GM12878 (cell line): ENCODE measurements around the gene LRRC26. TPM values are rescaled to one million over a fixed set of nuclear protein-coding genes. Genes with fewer than 3 reads are reported as not detected.

ENCODE experiments used
- ATAC-seq: fragments of 200-7000 bp; cut with Tn5 transposase; 3 replicates; pipeline ENCODE4 v1.9.1; 2020; ENCODE audit warnings: mild to moderate bottlenecking, moderate library complexity
- BruUV-seq: library from RNA; stranded (reverse); fragments of 400-500 nt; replicated peaks from 2 replicates; lab custom pipeline; 2021; lab: Mats Ljungman, UMichigan
- CTCF ChIA-PET: fragments of 300-600 bp; sonication (Branson Sonifier 250); formaldehyde crosslinking; extraction: SDS; loops from one replicate; lab custom pipeline; 2021; ENCODE audit warnings: inconsistent platforms; lab: Yijun Ruan, JAX
- POLR2A ChIA-PET: fragments of 350-600 bp; formaldehyde crosslinking; extraction: SDS; loops from one replicate; lab custom pipeline; 2021; ENCODE audit warnings: inconsistent platforms; lab: Charles Lee
- RAD21 ChIA-PET: fragments of 300-600 bp; sonication (Branson Sonifier 250); formaldehyde crosslinking; loops from one replicate; lab custom pipeline; 2023; ENCODE audit warnings: antibody characterized with exemption; ENCODE audit not compliant: unreplicated experiment; lab: Charles Lee
- SMC1A ChIA-PET: fragments of 300-600 bp; sonication (Branson Sonifier 250); formaldehyde crosslinking; loops from one replicate; lab custom pipeline; 2023; ENCODE audit not compliant: unreplicated experiment, uncharacterized antibody; lab: Charles Lee
- DNase-seq: peaks from one replicate; pipeline ENCODE4 v3.0.0-alpha.2; 2011; ENCODE audit warnings: low read depth, low spot score
- FAIRE-seq: peaks from 3 replicates; lab custom pipeline; 2011; peaks lifted over from hg19 to GRCh38; lab: Jason Lieb, UNC
- H2AFZ ChIP-seq: 2 replicates; pipeline ENCODE4 v1.6.0; 2011; ENCODE audit warnings: low read depth, low read length, control low read depth; ENCODE audit not compliant: control insufficient read depth
- H3K27ac ChIP-seq: 2 replicates; pipeline ENCODE4 v1.5.1; 2011; ENCODE audit warnings: control low read depth; ENCODE audit not compliant: control insufficient read depth, insufficient read depth
- H3K27me3 ChIP-seq, 2 experiments: replicated peaks in 1 of 2; 2 replicates each; pipeline versions ENCODE4 v1.6.0 to v1.6.1; 2011; ENCODE audit warnings: low read length in 1 of 2; ENCODE audit not compliant: control insufficient read depth in 2 of 2, insufficient read depth in 2 of 2
- H3K36me3 ChIP-seq, 2 experiments: 2 replicates each; pipeline ENCODE4 v1.5.1; 2011; ENCODE audit warnings: low read length in 1 of 2; ENCODE audit not compliant: control insufficient read depth in 2 of 2, insufficient read depth in 2 of 2
- H3K4me1 ChIP-seq: 2 replicates; pipeline ENCODE4 v1.6.1; 2011; ENCODE audit warnings: mild to moderate bottlenecking, low read length, moderate library complexity, mixed read lengths; ENCODE audit not compliant: control insufficient read depth, insufficient read depth
- H3K4me2 ChIP-seq: 2 replicates; pipeline ENCODE4 v1.6.0; 2011; ENCODE audit warnings: control low read depth; ENCODE audit not compliant: control insufficient read depth, insufficient read depth
- H3K4me3 ChIP-seq: fragments of 200-600 bp; sonication (generic); 2 replicates; pipeline ENCODE4 v1.5.1; 2016
- H3K79me2 ChIP-seq: 2 replicates; pipeline ENCODE4 v1.6.0; 2011; ENCODE audit warnings: low read length; ENCODE audit not compliant: control insufficient read depth, insufficient read depth
- H3K9ac ChIP-seq: 2 replicates; pipeline ENCODE4 v1.8.0; 2011; ENCODE audit warnings: low read length, control low read depth, mixed read lengths; ENCODE audit not compliant: control insufficient read depth, insufficient read depth
- H3K9me3 ChIP-seq: replicated peaks from 3 replicates; pipeline ENCODE4 v1.5.1; 2011; ENCODE audit warnings: mild to moderate bottlenecking, low read length; ENCODE audit not compliant: control insufficient read depth, insufficient read depth
- H4K20me1 ChIP-seq: 2 replicates; pipeline ENCODE4 v1.6.0; 2011; ENCODE audit not compliant: control insufficient read depth, insufficient read depth
- ATF3 ChIP-seq: IDR thresholded peaks from 2 replicates; pipeline ENCODE4 v1.6.1; 2011; ENCODE audit warnings: low read depth, mild to moderate bottlenecking, low read length, moderate library complexity, borderline replicate concordance; ENCODE audit errors: extremely low read depth
- BHLHE40 ChIP-seq, 2 experiments: fragments of 450-650 bp in 1 of 2; IDR thresholded peaks; 2 replicates each; pipeline ENCODE4 v1.6.1; 2011 to 2017; ENCODE audit warnings: low read depth in 2 of 2, borderline replicate concordance in 1 of 2, improper control_type of control experiment in 1 of 2, low read length in 1 of 2, mild to moderate bottlenecking in 1 of 2
- CEBPZ ChIP-seq: fragments of 150-350 bp; IDR thresholded peaks from 2 replicates; pipeline ENCODE4 v1.6.1; 2016; ENCODE audit warnings: low read depth, low read length
- CTCF ChIP-seq, 3 experiments: IDR thresholded peaks in 2 of 3; conservative IDR thresholded peaks in 1 of 3; 2 replicates each; pipeline ENCODE4 v1.5.1; 2011; ENCODE audit warnings: low read depth in 3 of 3, low read length in 3 of 3, mild to moderate bottlenecking in 3 of 3, control low read depth in 2 of 3, moderate library complexity in 2 of 3, inconsistent platforms in 1 of 3, mixed read lengths in 1 of 3; ENCODE audit not compliant: control insufficient read depth in 2 of 3, insufficient read depth in 1 of 3; ENCODE audit errors: extremely low read depth in 1 of 3
- ETV6 ChIP-seq, 2 experiments: fragments of 450-650 bp in 1 of 2; IDR thresholded peaks in 1 of 2; conservative IDR thresholded peaks in 1 of 2; 2 replicates each; pipeline ENCODE4 v1.6.1; 2014; ENCODE audit warnings: antibody characterized with exemption in 1 of 2, borderline replicate concordance in 1 of 2, low read depth in 1 of 2, mild to moderate bottlenecking in 1 of 2, moderate library complexity in 1 of 2
- GATAD2B ChIP-seq: fragments of 450-650 bp; conservative IDR thresholded peaks from 2 replicates; pipeline ENCODE4 v1.6.1; 2017; ENCODE audit warnings: low read depth, mild to moderate bottlenecking, moderate library complexity
- HDAC2 ChIP-seq: fragments of 200-600 bp; sonication (generic); IDR thresholded peaks from 2 replicates; pipeline ENCODE4 v1.6.1; 2017
- HDGF ChIP-seq: fragments of 450-650 bp; IDR thresholded peaks from 2 replicates; pipeline ENCODE4 v1.6.1; 2016; ENCODE audit warnings: antibody characterized with exemption
- IRF4 ChIP-seq: IDR thresholded peaks from 2 replicates; pipeline ENCODE4 v1.6.1; 2011; ENCODE audit warnings: low read depth, low read length
- JUND ChIP-seq: IDR thresholded peaks from 2 replicates; pipeline ENCODE4 v1.6.1; 2012; ENCODE audit warnings: low read depth, mild to moderate bottlenecking, low read length, improper control_type of control experiment, moderate library complexity
- KDM1A ChIP-seq: fragments of 200-600 bp; sonication (generic); IDR thresholded peaks from 2 replicates; pipeline ENCODE4 v1.6.1; 2016; ENCODE audit warnings: borderline replicate concordance
- SMAD5 ChIP-seq: IDR thresholded peaks from 2 replicates; pipeline ENCODE4 v1.6.1; 2016; ENCODE audit warnings: antibody characterized with exemption, low read depth
- SREBF1 ChIP-seq: IDR thresholded peaks from 2 replicates; pipeline ENCODE4 v1.6.1; 2012; ENCODE audit warnings: mild to moderate bottlenecking, low read length
- ZBTB40 ChIP-seq: fragments of 450-650 bp; IDR thresholded peaks from 2 replicates; pipeline ENCODE4 v1.6.1; 2016; ENCODE audit warnings: mild to moderate bottlenecking, moderate library complexity, borderline replicate concordance
- WGBS: methylation state at CpG from one replicate; pipeline ENCODE4 v1.1.6; 2016; ENCODE audit warnings: low lambda C conversion rate; ENCODE audit not compliant: insufficient replicate concordance, insufficient coverage; ENCODE audit errors: missing lambda C conversion rate; 5-methylcytosine and 5-hydroxymethylcytosine counted together
- in situ Hi-C: fragments of 300-500 bp; cut with MboI; formaldehyde crosslinking; loops from 9 replicates; pipeline ENCODE4 v1.14.3; 2018; ENCODE audit warnings: mixed read lengths
- intact Hi-C: fragments of 100-400 bp; cut with micrococcal nuclease; formaldehyde crosslinking; loops from one replicate; pipeline ENCODE4 v1.14.2; 2022; ENCODE audit not compliant: unreplicated experiment
- polyA plus RNA-seq, 11 experiments: library from polyadenylated mRNA; depleted of rRNA in 4 of 11; unstranded in 6 of 11; stranded (reverse) in 5 of 11; fragments of >200 nt; fragmentation: Nextera tagmentation in 4 of 11; fragmentation: Illumina TruSeq in 1 of 11; extraction: Ambion mirVana in 4 of 11; extraction: Trizol in 1 of 11; gene quantifications; 1 replicate in 1 of 11; 2 replicates in 10 of 11; pipeline versions ENCODE4 v1.2.1 to v1.2.3, GENCODE V29; 2011 to 2016; ENCODE audit warnings: inconsistent platforms in 2 of 11, missing spikeins in 2 of 11, low read depth in 1 of 11
- total RNA-seq, 4 experiments: library from RNA; depleted of rRNA in 3 of 4; stranded (reverse); fragments of >200 nt in 3 of 4; fragmentation: Illumina TruSeq in 1 of 4; extraction: Trizol in 1 of 4; gene quantifications; 2 replicates each; pipeline versions ENCODE4 v1.2.1 to v1.2.3, GENCODE V29; 2013 to 2021

LRRC26 gene
- total and polyA plus RNA-seq, 10 of the 15 experiments (the other 5 are each of a cell fraction or from before 2014, with no cell fraction given): 0.29 to 0.91 (median 0.64) TPM; not detected in 5

GRCh38 chr9:137180491-137180890 is 10.6 kb upstream of the LRRC26 start:
- Histone ChIP-seq H3K27me3 (no peaks in the 10 kb centered on the region), H3K79me2 (no peaks in the 10 kb centered on the region), H3K4me3 (no peak overlapping the region), H3K27ac (no peak overlapping the region), H3K4me1 (no peaks in the 10 kb centered on the region), H3K4me2 (no peak overlapping the region), H4K20me1 (no peaks in the 10 kb centered on the region), H3K9me3 (no peaks in the 10 kb centered on the region), H3K36me3 (peaks cover 7 to 28% of the 10 kb centered on the region in 2 experiments), H2AFZ (no peak overlapping the region), H3K9ac (no peak overlapping the region)
- DNase-seq (no peak), FAIRE-seq (no peak), ATAC-seq (no peak)
- ChIA-PET CTCF (no interaction called here), RAD21 (interaction anchor here (0.5 kb wide), 1 partner anchor 53 kb away, joined by 3 read pairs; no protein-coding TSS in a partner anchor), POLR2A (no interaction called here), SMC1A (interaction anchor here (0.9 kb wide), 1 partner anchor 9 kb away, joined by 3 read pairs; no protein-coding TSS in a partner anchor)
- BruUV-seq: no TSS peak
- in situ Hi-C loops: no loop called here
- intact Hi-C loops: no loop called here
- WGBS: 92% methylated on average over 16 of the region's 20 CpGs
- TF ChIP-seq SMAD5: no peak
- TF ChIP-seq GATAD2B: no peak
- no peak for TF ChIP-seq JUND
- TF ChIP-seq HDGF: no peak
- no peak for TF ChIP-seq SREBF1
- no peak for TF ChIP-seq CEBPZ
- TF ChIP-seq CTCF (IDR thresholded peaks at IDR 0.05 in 2 of 3, conservative IDR thresholded peaks at IDR 0.05 in 1 of 3; ENCODE audit: control insufficient read depth in 2 of 3, extremely low read depth in 1 of 3, insufficient read depth in 1 of 3, low read depth in 3 of 3, low read length in 3 of 3): no peak
- TF ChIP-seq ETV6 (conservative IDR thresholded peaks at IDR 0.05 in 1 of 2, IDR thresholded peaks at IDR 0.05 in 1 of 2; ENCODE audit: borderline replicate concordance in 1 of 2, low read depth in 1 of 2): no peak
- TF ChIP-seq KDM1A: no peak
- TF ChIP-seq BHLHE40 (IDR thresholded peaks at IDR 0.05; ENCODE audit: borderline replicate concordance in 1 of 2, low read depth in 2 of 2, low read length in 1 of 2): no peak
- no peak for TF ChIP-seq ATF3
- no peak for TF ChIP-seq IRF4
- TF ChIP-seq ZBTB40: no peak
- TF ChIP-seq HDAC2: no peak
